CD14-positive monocyte (primary cell): ENCODE measurements around the gene SLC6A14. TPM values are rescaled to one million over a fixed set of nuclear protein-coding genes. Genes with fewer than 3 reads are reported as not detected.

ENCODE experiments used
- DNase-seq, 3 donors: peaks; one replicate each; pipeline ENCODE4 v3.0.0-alpha.2; 2011 to 2022
- H2AFZ ChIP-seq: 2 replicates; pipeline ENCODE4 v1.6.0; 2012; ENCODE audit warnings: mild to moderate bottlenecking, low read depth, low read length, inconsistent platforms; ENCODE audit not compliant: insufficient read depth, poor library complexity, severe bottlenecking
- H3K27ac ChIP-seq, 2 donors: 1 replicate in 1 of 2; 2 replicates in 1 of 2; pipeline ENCODE4 v1.5.1; 2012 to 2013; ENCODE audit warnings: low read length in 2 of 2, control low read depth in 1 of 2, inconsistent platforms in 1 of 2, low read depth in 1 of 2, mild to moderate bottlenecking in 1 of 2
- H3K27me3 ChIP-seq, 2 donors: one replicate each; pipeline versions ENCODE4 v1.6.0 to v1.6.1; 2011 to 2013; ENCODE audit warnings: low read length in 2 of 2; ENCODE audit not compliant: control insufficient read depth in 2 of 2, insufficient read depth in 2 of 2
- H3K36me3 ChIP-seq, 2 donors: replicated peaks in 1 of 2; 1 replicate in 1 of 2; 2 replicates in 1 of 2; pipeline versions ENCODE4 v1.5.1 to v1.6.1; 2012 to 2013; ENCODE audit warnings: low read length in 2 of 2, control low read depth in 1 of 2, inconsistent platforms in 1 of 2, mild to moderate bottlenecking in 1 of 2; ENCODE audit not compliant: insufficient read depth in 2 of 2, control insufficient read depth in 1 of 2
- H3K4me1 ChIP-seq, 2 donors: 1 replicate in 1 of 2; 2 replicates in 1 of 2; pipeline versions ENCODE4 v1.5.1 to v1.6.1; 2012 to 2013; ENCODE audit warnings: low read length in 2 of 2, control low read depth in 1 of 2, inconsistent platforms in 1 of 2, mild to moderate bottlenecking in 1 of 2, moderate library complexity in 1 of 2; ENCODE audit not compliant: insufficient read depth in 2 of 2, control insufficient read depth in 1 of 2
- H3K4me2 ChIP-seq: replicated peaks from 2 replicates; pipeline ENCODE3; 2012; ENCODE audit warnings: low read length, moderate library complexity, mild to moderate bottlenecking; ENCODE audit not compliant: poor library complexity, severe bottlenecking; ENCODE audit errors: extremely low read depth
- H3K4me3 ChIP-seq, 3 experiments: fragments of 200-600 bp in 1 of 3; sonication (generic) in 1 of 3; replicated peaks in 1 of 3; 1 replicate in 2 of 3; 2 replicates in 1 of 3; pipeline ENCODE4 v1.5.1; 2011 to 2013; ENCODE audit warnings: low read length in 3 of 3, mild to moderate bottlenecking in 3 of 3, control low read depth in 2 of 3, low read depth in 2 of 3, inconsistent platforms in 1 of 3, moderate library complexity in 1 of 3
- H3K79me2 ChIP-seq: 2 replicates; pipeline ENCODE4 v1.6.0; 2012; ENCODE audit warnings: mild to moderate bottlenecking, control low read depth, inconsistent platforms, low read length, moderate library complexity; ENCODE audit not compliant: insufficient read depth
- H3K9ac ChIP-seq: 2 replicates; pipeline ENCODE4 v1.6.0; 2017; ENCODE audit warnings: low read length, mild to moderate bottlenecking; ENCODE audit not compliant: insufficient read depth, poor library complexity, severe bottlenecking
- H3K9me3 ChIP-seq, 2 donors: replicated peaks in 1 of 2; 1 replicate in 1 of 2; 2 replicates in 1 of 2; pipeline versions ENCODE4 v1.5.1 to v1.6.1; 2012 to 2013; ENCODE audit warnings: low read length in 2 of 2, control low read depth in 1 of 2; ENCODE audit not compliant: control insufficient read depth in 1 of 2, insufficient read depth in 1 of 2
- H4K20me1 ChIP-seq: 2 replicates; pipeline ENCODE4 v1.6.0; 2012; ENCODE audit warnings: mild to moderate bottlenecking, low read length, control low read depth, moderate library complexity; ENCODE audit not compliant: insufficient read depth
- H3K27ac Mint-ChIP-seq, 7 donors: one replicate each; pipeline ENCODE4 v1.8.0; 2020; ENCODE audit warnings: mild to moderate bottlenecking in 7 of 7, mixed read lengths in 7 of 7, moderate library complexity in 6 of 7, inconsistent platforms in 2 of 7
- H3K27me3 Mint-ChIP-seq, 3 donors: one replicate each; pipeline ENCODE4 v1.8.0; 2021 to 2022; ENCODE audit warnings: low read depth in 3 of 3, mild to moderate bottlenecking in 3 of 3, mixed read lengths in 3 of 3, moderate library complexity in 3 of 3, inconsistent platforms in 1 of 3
- H3K36me3 Mint-ChIP-seq, 2 donors: one replicate each; pipeline ENCODE4 v1.8.0; 2020; ENCODE audit warnings: mixed read lengths in 2 of 2, inconsistent platforms in 1 of 2, mild to moderate bottlenecking in 1 of 2
- H3K4me1 Mint-ChIP-seq: one replicate; pipeline ENCODE4 v1.8.0; 2020; ENCODE audit warnings: mild to moderate bottlenecking, mixed read lengths
- H3K4me3 Mint-ChIP-seq, 2 donors: one replicate each; pipeline ENCODE4 v1.8.0; 2020; ENCODE audit warnings: mild to moderate bottlenecking in 2 of 2, mixed read lengths in 2 of 2, moderate library complexity in 1 of 2
- H3K9me3 Mint-ChIP-seq, 7 donors: one replicate each; pipeline ENCODE4 v1.8.0; 2020 to 2022; ENCODE audit warnings: mixed read lengths in 7 of 7, mild to moderate bottlenecking in 6 of 7, moderate library complexity in 6 of 7, inconsistent platforms in 2 of 7
- WGBS: methylation state at CpG from one replicate; pipeline ENCODE4 v1.1.5; 2013; ENCODE audit warnings: missing lambda C conversion rate; ENCODE audit not compliant: insufficient coverage; 5-methylcytosine and 5-hydroxymethylcytosine counted together
- intact Hi-C, 2 donors: fragments of 100-400 bp; cut with micrococcal nuclease; formaldehyde crosslinking; loops; one replicate each; pipeline versions ENCODE4 v1.15.0 to v1.15.1; 2023
- polyA plus RNA-seq, 3 donors: library from polyadenylated mRNA; depleted of rRNA in 1 of 3; unstranded in 2 of 3; stranded (reverse) in 1 of 3; fragments of 300-500 nt in 2 of 3; fragments of >200 nt in 1 of 3; fragmentation: Illumina TruSeq in 2 of 3; gene quantifications; 1 replicate in 2 of 3; 2 replicates in 1 of 3; pipeline ENCODE4 v1.2.3, GENCODE V29; 2012 to 2021
- TF ChIP-seq, protein P1 (sequence below): fragments of 200-600 bp; IDR thresholded peaks from one replicate; pipeline ENCODE4 v1.8.0; 2022; ENCODE audit warnings: antibody characterized with exemption, mild to moderate bottlenecking

The SLC6A14 gene
- polyA plus RNA-seq, 3 donors, result not detected

GRCh38 chrX:116417968-116418367, 18.4 kb upstream of the SLC6A14 start:
- Mint-ChIP-seq H3K9me3 (peaks cover 0 to 7% (median 0%) of the 10 kb centered on the region in 7 donors), H3K27me3 (no peaks in the 10 kb centered on the region), H3K36me3 (no peaks in the 10 kb centered on the region), H3K27ac (no peak overlapping the region), H3K4me3 (no peak overlapping the region), H3K4me1 (no peaks in the 10 kb centered on the region)
- intact Hi-C loops, result no loop called here
- Histone ChIP-seq H3K27me3 (no peaks in the 10 kb centered on the region), H4K20me1 (no peaks in the 10 kb centered on the region), H3K4me1 (no peaks in the 10 kb centered on the region), H3K79me2 (no peaks in the 10 kb centered on the region), H3K9me3 (no peaks in the 10 kb centered on the region), H3K4me3 (no peak overlapping the region), H3K9ac (no peak overlapping the region), H3K36me3 (no peaks in the 10 kb centered on the region), H2AFZ (no peak overlapping the region), H3K27ac (no peak overlapping the region), H3K4me2 (no peak overlapping the region)
- no CpG with 5 or more reads among the region's 4 CpGs for WGBS
- DNase-seq, result no peak
- TF ChIP-seq, protein P1, sequence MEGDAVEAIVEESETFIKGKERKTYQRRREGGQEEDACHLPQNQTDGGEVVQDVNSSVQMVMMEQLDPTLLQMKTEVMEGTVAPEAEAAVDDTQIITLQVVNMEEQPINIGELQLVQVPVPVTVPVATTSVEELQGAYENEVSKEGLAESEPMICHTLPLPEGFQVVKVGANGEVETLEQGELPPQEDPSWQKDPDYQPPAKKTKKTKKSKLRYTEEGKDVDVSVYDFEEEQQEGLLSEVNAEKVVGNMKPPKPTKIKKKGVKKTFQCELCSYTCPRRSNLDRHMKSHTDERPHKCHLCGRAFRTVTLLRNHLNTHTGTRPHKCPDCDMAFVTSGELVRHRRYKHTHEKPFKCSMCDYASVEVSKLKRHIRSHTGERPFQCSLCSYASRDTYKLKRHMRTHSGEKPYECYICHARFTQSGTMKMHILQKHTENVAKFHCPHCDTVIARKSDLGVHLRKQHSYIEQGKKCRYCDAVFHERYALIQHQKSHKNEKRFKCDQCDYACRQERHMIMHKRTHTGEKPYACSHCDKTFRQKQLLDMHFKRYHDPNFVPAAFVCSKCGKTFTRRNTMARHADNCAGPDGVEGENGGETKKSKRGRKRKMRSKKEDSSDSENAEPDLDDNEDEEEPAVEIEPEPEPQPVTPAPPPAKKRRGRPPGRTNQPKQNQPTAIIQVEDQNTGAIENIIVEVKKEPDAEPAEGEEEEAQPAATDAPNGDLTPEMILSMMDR, result no peak

GRCh38 chrX:116427978-116428377, 8.4 kb upstream of the SLC6A14 start:
- no peak overlapping the region for H3K4me3 Mint-ChIP-seq
- intact Hi-C loops, result no loop called here
- no peak overlapping the region for H2AFZ ChIP-seq
- TF ChIP-seq, protein P1, result no peak
- no peak overlapping the region for H3K4me3 ChIP-seq
- no peaks in the 10 kb centered on the region for H3K79me2 ChIP-seq
- H3K27ac Mint-ChIP-seq, result no peak overlapping the region
- H3K36me3 Mint-ChIP-seq, result no peaks in the 10 kb centered on the region
- no peaks in the 10 kb centered on the region for H3K27me3 ChIP-seq
- no peaks in the 10 kb centered on the region for H3K4me1 Mint-ChIP-seq
- no peaks in the 10 kb centered on the region for H3K9me3 ChIP-seq
- peaks cover 0 to 4% (median 0%) of the 10 kb centered on the region in 7 donors for H3K9me3 Mint-ChIP-seq
- H3K27ac ChIP-seq, result no peak overlapping the region
- WGBS, result no CpG with 5 or more reads among the region's 3 CpGs
- no peak overlapping the region for H3K9ac ChIP-seq
- no peak for DNase-seq
- H4K20me1 ChIP-seq, result no peaks in the 10 kb centered on the region
- H3K4me1 ChIP-seq, result no peaks in the 10 kb centered on the region
- H3K4me2 ChIP-seq, result no peak overlapping the region
- no peaks in the 10 kb centered on the region for H3K36me3 ChIP-seq
- H3K27me3 Mint-ChIP-seq, result peaks cover 0 to 2% (median 0%) of the 10 kb centered on the region in 3 donors
